Gastrocnemius medialis (tissue), 4 donors: ENCODE results near the gene YKT6. TPM values are rescaled to one million over a fixed set of nuclear protein-coding genes. Genes with fewer than 3 reads are reported as not detected.
A peak's percentile ranks its signal among the peaks of the same experiment; 100 is the strongest.

Experiments used
- ATAC-seq, 2 donors: fragments of 150-250 bp; one replicate each; pipeline ENCODE4 v1.9.1; 2016
- DNase-seq, 2 donors: peaks; one replicate each; pipeline ENCODE4 v3.0.0-alpha.2; 2019
- H3K27ac ChIP-seq, 4 donors: fragments of 200-600 bp; sonication (generic); 1 replicate in 1 of 4; 2 replicates in 3 of 4; pipeline ENCODE4 v1.5.1; 2016 to 2018; ENCODE audit warnings: mild to moderate bottlenecking in 2 of 4, moderate library complexity in 1 of 4
- H3K27me3 ChIP-seq, 3 donors: fragments of 200-600 bp; sonication (generic) in 2 of 3; 1 replicate in 1 of 3; 2 replicates in 2 of 3; pipeline versions ENCODE4 v1.5.1 to v1.6.0; 2016 to 2019; ENCODE audit warnings: mild to moderate bottlenecking in 1 of 3, moderate library complexity in 1 of 3
- H3K36me3 ChIP-seq, 2 donors: fragments of 200-600 bp; sonication (generic) in 1 of 2; one replicate each; pipeline ENCODE4 v1.5.1; 2017 to 2018
- H3K4me1 ChIP-seq, 2 donors: fragments of 200-600 bp; sonication (generic) in 1 of 2; one replicate each; pipeline ENCODE4 v1.5.1; 2016 to 2017; ENCODE audit warnings: mild to moderate bottlenecking in 2 of 2
- H3K4me3 ChIP-seq, 4 donors: fragments of 200-600 bp; sonication (generic) in 3 of 4; 1 replicate in 1 of 4; 2 replicates in 3 of 4; pipeline ENCODE4 v1.5.1; 2016 to 2019; ENCODE audit warnings: mild to moderate bottlenecking in 2 of 4
- H3K9me3 ChIP-seq, 3 donors: fragments of 200-600 bp; sonication (generic) in 2 of 3; 1 replicate in 1 of 3; 2 replicates in 2 of 3; pipeline ENCODE4 v1.5.1; 2016 to 2019
- CTCF ChIP-seq, 5 experiments: fragments of 450-650 bp in 3 of 5; fragments of 200-600 bp in 2 of 5; sonication (generic) in 2 of 5; IDR thresholded peaks in 4 of 5; conservative IDR thresholded peaks in 1 of 5; 1 replicate in 4 of 5; 2 replicates in 1 of 5; pipeline ENCODE4 v1.5.1; 2016 to 2019; ENCODE audit warnings: antibody characterized with exemption in 5 of 5, mild to moderate bottlenecking in 3 of 5, moderate library complexity in 3 of 5
- POLR2A ChIP-seq, 2 donors: fragments of 450-650 bp; IDR thresholded peaks; one replicate each; pipeline ENCODE4 v1.6.1; 2017; ENCODE audit warnings: antibody characterized with exemption in 2 of 2, mild to moderate bottlenecking in 2 of 2, moderate library complexity in 2 of 2
- in situ Hi-C, 4 donors: fragments of 200-750 bp; cut with MboI; loops; one replicate each; pipeline versions ENCODE4 v1.15.0 to v1.8.0; 2017; ENCODE audit warnings: low sequenced_read_pairs in 4 of 4
- intact Hi-C: fragments of 100-400 bp; cut with DNase I; formaldehyde crosslinking; loops from one replicate; pipeline ENCODE4 v1.15.1; 2023; ENCODE audit warnings: low total_unique reads
- total RNA-seq, 4 donors: library from RNA; depleted of rRNA; stranded (reverse); fragments of >200 nt; gene quantifications; one replicate each; pipeline versions ENCODE4 v1.1.0 to v1.2.3, GENCODE V29; 2016

YKT6 gene
- total RNA-seq, 4 donors from 2014 or later: 37.9 to 79.5 (median 72.5) TPM

GRCh38 chr7:44244282-44244681 is 43.5 kb downstream of the YKT6 start:
- Histone ChIP-seq H3K4me1 (peaks cover 11 to 16% of the 10 kb centered on the region in 2 donors), H3K36me3 (peaks cover 0 to 4% of the 10 kb centered on the region in 2 donors)

GRCh38 chr7:44246396-44247113 is 45.8 kb downstream of the YKT6 start:
- no peaks in the 10 kb centered on the region for H3K9me3 ChIP-seq
- no peak for ATAC-seq
- DNase-seq: no peak
- intact Hi-C loops: no loop called here
- in situ Hi-C loops: loop anchor here in 2 of 4 donors (10.0 to 25.0 kb wide), 2 partner anchors 228 to 241 kb away; partner anchors contain the start of gene NUDCD3 (in 1 of the 2)
- H3K27me3 ChIP-seq: no peaks in the 10 kb centered on the region
- TF ChIP-seq CTCF (IDR thresholded peaks at IDR 0.05 in 4 of 5, conservative IDR thresholded peaks at IDR 0.05 in 1 of 5): no peak
- TF ChIP-seq POLR2A (IDR thresholded peaks at IDR 0.05): no peak
- no peak overlapping the region for H3K27ac ChIP-seq
- no peak overlapping the region for H3K4me3 ChIP-seq
- peaks cover 7 to 8% of the 10 kb centered on the region in 2 donors for H3K4me1 ChIP-seq
- no peaks in the 10 kb centered on the region for H3K36me3 ChIP-seq

More at GRCh38 chr7:44244282-44244681, 43.5 kb downstream of the YKT6 start:
- ATAC-seq (no peak), DNase-seq (no peak)
- Histone ChIP-seq H3K4me3 (no peak overlapping the region), H3K9me3 (no peaks in the 10 kb centered on the region), H3K27ac (no peak overlapping the region), H3K27me3 (no peaks in the 10 kb centered on the region)
- TF ChIP-seq POLR2A (IDR thresholded peaks at IDR 0.05): no peak
- TF ChIP-seq CTCF (IDR thresholded peaks at IDR 0.05 in 4 of 5, conservative IDR thresholded peaks at IDR 0.05 in 1 of 5): peak in 4 of 5 experiments; percentile 33 to 51 (median 46)
- in situ Hi-C loops (loop anchor here in 3 of 4 donors (5.0 to 25.0 kb wide), 3 partner anchors 231 to 243 kb away; partner anchors contain the start of gene NUDCD3 (in 1 of the 3)), intact Hi-C loops (no loop called here)

GRCh38 chr7:44247868-44248651 is 47.3 kb downstream of the YKT6 start:
- no peaks in the 10 kb centered on the region for H3K36me3 ChIP-seq
- DNase-seq: no peak
- H3K27ac ChIP-seq: no peak overlapping the region
- intact Hi-C loops: no loop called here
- no peak overlapping the region for H3K4me3 ChIP-seq
- H3K9me3 ChIP-seq: no peaks in the 10 kb centered on the region
- TF ChIP-seq POLR2A (IDR thresholded peaks at IDR 0.05): no peak
- TF ChIP-seq CTCF (IDR thresholded peaks at IDR 0.05 in 4 of 5, conservative IDR thresholded peaks at IDR 0.05 in 1 of 5): no peak
- in situ Hi-C loops: loop anchor here in 2 of 4 donors (10.0 to 25.0 kb wide), 2 partner anchors 227 to 239 kb away; partner anchors contain the start of gene NUDCD3 (in 1 of the 2)
- H3K4me1 ChIP-seq: peaks cover 7% of the 10 kb centered on the region in 2 donors
- no peaks in the 10 kb centered on the region for H3K27me3 ChIP-seq
- ATAC-seq: peak in 1 of 2 donors; percentile 26

GRCh38 chr7:44249639-44250234 is 49.0 kb downstream of the YKT6 start:
- Histone ChIP-seq H3K4me1 (peaks cover 7% of the 10 kb centered on the region in 2 donors), H3K9me3 (no peaks in the 10 kb centered on the region), H3K27ac (no peak overlapping the region), H3K4me3 (no peak overlapping the region), H3K27me3 (no peaks in the 10 kb centered on the region), H3K36me3 (no peaks in the 10 kb centered on the region)
- no peak for ATAC-seq
- in situ Hi-C loops: loop anchor here in 2 of 4 donors (10.0 to 25.0 kb wide), 2 partner anchors 225 to 238 kb away; partner anchors contain the start of gene NUDCD3 (in 1 of the 2)
- TF ChIP-seq CTCF (IDR thresholded peaks at IDR 0.05 in 4 of 5, conservative IDR thresholded peaks at IDR 0.05 in 1 of 5) (no peak), POLR2A (IDR thresholded peaks at IDR 0.05) (no peak)
- DNase-seq: no peak
- intact Hi-C loops: no loop called here
